Fibroblast of the aortic adventitia (primary cell): ENCODE data around the gene MGAT4C. TPM values are rescaled to one million over a fixed set of nuclear protein-coding genes. Genes with fewer than 3 reads are reported as not detected.
A peak's percentile ranks its signal among the peaks of the same experiment; 100 is the strongest.

Experiments used
- DNase-seq: peaks from one replicate; pipeline ENCODE4 v3.0.0-alpha.2; 2010; ENCODE audit warnings: low read depth
- H3K4me3 ChIP-seq: 2 replicates; pipeline ENCODE4 v1.5.1; 2011; ENCODE audit warnings: low read depth, mild to moderate bottlenecking, control low read depth, low read length, moderate library complexity
- total RNA-seq: library from RNA; depleted of rRNA; stranded (reverse); fragments of >200 nt; gene quantifications from 2 replicates; pipeline ENCODE4 v1.2.3, GENCODE V29; 2012; ENCODE audit warnings: low replicate concordance
- TF ChIP-seq, protein P1 (sequence below): IDR thresholded peaks from 2 replicates; pipeline ENCODE4 v1.5.1; 2011; ENCODE audit warnings: mild to moderate bottlenecking, low read length, control low read depth, inconsistent platforms; ENCODE audit not compliant: insufficient read depth

Gene MGAT4C
- total RNA-seq, 1 donor: 0.09 TPM

DNA sequence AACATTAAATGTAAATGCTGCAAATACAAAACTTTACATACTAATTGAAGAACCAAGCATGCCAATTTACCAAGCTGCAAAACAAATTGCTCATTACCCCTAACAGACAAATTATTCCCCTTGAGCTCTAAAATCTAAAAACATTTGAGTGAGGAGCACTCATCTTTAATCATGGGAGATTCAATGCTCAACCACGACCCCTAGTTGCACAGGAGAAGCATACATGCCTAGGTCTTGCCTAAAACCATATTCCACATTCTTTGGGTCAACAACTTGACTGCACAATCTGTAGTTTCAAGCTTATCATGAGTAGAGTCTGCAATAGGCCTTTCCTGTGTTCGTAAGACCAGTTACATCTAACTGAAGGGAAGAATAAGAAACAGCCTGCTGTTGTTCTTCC lies 69.7 kb downstream of the MGAT4C start:
- no peak overlapping the region for H3K4me3 ChIP-seq
- TF ChIP-seq, protein P1, sequence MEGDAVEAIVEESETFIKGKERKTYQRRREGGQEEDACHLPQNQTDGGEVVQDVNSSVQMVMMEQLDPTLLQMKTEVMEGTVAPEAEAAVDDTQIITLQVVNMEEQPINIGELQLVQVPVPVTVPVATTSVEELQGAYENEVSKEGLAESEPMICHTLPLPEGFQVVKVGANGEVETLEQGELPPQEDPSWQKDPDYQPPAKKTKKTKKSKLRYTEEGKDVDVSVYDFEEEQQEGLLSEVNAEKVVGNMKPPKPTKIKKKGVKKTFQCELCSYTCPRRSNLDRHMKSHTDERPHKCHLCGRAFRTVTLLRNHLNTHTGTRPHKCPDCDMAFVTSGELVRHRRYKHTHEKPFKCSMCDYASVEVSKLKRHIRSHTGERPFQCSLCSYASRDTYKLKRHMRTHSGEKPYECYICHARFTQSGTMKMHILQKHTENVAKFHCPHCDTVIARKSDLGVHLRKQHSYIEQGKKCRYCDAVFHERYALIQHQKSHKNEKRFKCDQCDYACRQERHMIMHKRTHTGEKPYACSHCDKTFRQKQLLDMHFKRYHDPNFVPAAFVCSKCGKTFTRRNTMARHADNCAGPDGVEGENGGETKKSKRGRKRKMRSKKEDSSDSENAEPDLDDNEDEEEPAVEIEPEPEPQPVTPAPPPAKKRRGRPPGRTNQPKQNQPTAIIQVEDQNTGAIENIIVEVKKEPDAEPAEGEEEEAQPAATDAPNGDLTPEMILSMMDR: peak; percentile 19
- peak; percentile 4 for DNase-seq

GRCh38 chr12:86179855-86180254 lies 76.3 kb downstream of the MGAT4C start:
- no peak overlapping the region for H3K4me3 ChIP-seq
- TF ChIP-seq, protein P1: no peak
- DNase-seq: no peak

- DNase-seq: no peak
- TF ChIP-seq, protein P1: no peak
- no peak overlapping the region for H3K4me3 ChIP-seq
Measured at GRCh38 chr12:86174188-86174587, 82.0 kb downstream of the MGAT4C start.

DNA sequence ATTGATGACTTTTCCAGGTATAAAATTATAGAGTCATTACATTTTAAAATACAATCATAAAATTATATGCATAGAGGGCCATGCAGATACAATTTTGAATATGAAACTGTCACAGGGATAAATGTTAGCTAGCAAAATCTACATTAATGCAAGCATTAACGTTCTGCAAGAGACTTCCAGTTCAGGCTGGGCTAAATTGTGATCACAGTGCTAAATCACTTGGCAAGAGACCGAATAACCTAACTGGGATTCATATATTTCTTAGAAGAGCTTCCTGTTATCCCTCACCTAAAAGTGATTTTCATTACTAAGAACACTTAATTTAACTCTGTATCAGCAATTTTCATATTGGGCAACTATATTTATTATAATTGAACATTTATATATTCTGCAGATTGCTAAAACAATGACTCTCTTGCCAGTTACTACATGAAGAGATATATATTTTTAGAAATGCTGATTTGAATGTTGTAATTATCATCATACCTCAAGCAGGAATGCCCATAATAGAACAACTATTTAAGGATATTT lies 83.2 kb downstream of the MGAT4C start:
- DNase-seq: no peak
- TF ChIP-seq, protein P1: no peak
- no peak overlapping the region for H3K4me3 ChIP-seq

GRCh38 chr12:86170051-86170450 lies 86.1 kb downstream of the MGAT4C start:
- no peak overlapping the region for H3K4me3 ChIP-seq
- no peak for DNase-seq
- TF ChIP-seq, protein P1: no peak

DNA sequence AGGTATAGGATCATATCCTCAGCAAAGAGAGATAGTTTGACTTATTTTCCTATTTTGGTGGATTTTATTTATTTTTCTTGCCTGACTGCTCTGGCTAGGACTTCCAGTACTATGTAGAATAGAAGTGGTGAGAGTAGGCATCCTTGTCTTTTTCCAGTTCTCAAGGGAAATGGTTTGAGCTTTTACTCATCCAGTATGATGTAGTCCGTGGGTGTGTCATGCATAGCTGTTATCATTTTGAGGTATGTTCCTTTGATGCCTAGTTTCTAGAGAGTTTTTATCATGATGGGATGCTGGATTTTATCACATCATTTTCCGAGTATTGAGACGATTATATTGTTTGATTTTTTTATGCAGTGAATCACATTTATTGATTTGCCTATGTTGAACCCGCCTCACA lies 97.2 kb downstream of the MGAT4C start:
- H3K4me3 ChIP-seq: no peak overlapping the region
- DNase-seq: peak; percentile 3
- TF ChIP-seq, protein P1: no peak

DNA sequence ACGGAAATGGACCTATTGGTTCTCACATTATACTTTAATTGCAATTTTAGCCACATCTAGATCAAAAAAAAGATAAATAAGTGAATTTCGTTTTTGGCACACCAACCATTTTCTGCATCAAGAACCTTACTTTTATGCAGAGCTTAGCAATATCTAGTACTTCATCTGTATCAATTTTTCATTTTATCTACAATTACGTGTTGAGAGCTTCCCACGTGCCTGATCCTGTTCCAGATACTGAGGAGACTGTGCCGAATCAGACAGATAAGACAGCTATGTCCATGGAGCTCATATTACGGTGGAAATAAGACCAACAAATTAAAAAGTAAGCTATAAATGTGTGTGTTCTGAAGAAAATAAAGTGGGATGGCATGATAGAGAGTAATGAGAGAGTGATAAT lies 101.6 kb downstream of the MGAT4C start:
- no peak overlapping the region for H3K4me3 ChIP-seq
- DNase-seq: no peak
- TF ChIP-seq, protein P1: no peak
